Measurements from ENCODE around the gene FRMPD2.
"Not testable (repeated sequence)": the region's sequence is repeated elsewhere in the genome, so short reads cannot be mapped to it uniquely, and the experiment has no call there.

Gene FRMPD2

DNA sequence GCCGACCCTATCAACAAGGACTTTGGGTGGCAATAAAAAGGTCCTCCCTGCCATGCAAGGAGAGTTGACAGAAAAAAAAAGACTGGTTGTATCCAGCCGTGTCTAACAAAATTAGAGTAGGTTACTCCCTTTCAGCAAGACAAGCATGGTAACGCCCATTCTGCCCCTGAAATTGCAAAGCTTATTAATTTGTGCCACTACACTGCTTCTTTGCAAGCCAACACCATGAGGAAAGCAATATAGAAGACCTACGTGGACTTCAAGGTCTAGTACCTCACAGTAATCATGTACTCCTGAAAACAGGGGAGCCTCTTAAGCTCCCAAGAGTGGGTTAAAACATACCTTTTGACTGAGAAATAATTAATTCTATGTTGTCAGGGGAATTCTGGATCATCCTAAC is 90.3 kb downstream of the FRMPD2 start:
- in situ Hi-C loops (cut with MboI; ENCODE audit: low pct_unique_long_range_greater_than_20kb, low sequenced_read_pairs) = no loop called here
- no peak for DNase-seq

DNA sequence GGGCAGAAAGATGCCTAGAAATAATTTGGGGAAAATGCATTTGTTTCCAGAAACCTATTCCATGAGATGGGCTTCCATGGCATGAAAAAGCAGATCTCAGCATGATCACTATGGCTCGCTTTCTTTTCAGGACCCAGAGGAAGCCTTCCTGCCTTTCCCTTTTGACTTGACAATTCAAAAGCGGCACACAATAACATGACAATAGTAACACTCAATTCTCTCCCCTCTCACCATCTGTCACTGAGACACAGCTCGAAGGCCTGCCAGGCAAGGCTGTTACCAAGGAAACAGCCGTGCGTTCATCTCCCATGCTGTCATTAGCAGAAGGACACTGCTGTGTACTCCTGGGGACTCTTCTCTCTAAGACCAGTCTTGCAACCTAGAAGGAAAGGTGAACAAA is 101.8 kb downstream of the FRMPD2 start:
- in situ Hi-C loops (cut with MboI; ENCODE audit: low pct_unique_long_range_greater_than_20kb, low sequenced_read_pairs); DNase-seq: not testable (repeated sequence)

DNA sequence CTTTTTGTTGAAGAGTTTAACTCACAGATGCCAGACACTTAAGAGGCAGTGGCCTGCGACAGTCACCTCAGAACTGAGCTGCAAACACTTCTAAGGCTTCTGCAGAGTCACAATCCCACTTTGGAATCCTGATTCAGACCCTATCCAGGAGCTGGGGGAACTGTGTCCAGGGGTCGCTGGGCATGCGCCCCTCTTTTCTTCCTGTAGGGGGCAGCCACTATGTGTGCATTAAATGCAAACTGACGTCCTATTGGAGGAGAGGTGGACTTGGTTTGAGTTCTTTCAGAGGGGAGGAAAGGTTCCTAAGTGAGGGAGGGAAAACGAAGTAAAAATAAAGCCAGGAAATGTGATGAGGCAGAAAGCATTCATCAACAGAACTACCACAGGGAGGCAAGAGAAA is 113.8 kb downstream of the FRMPD2 start:
- in situ Hi-C loops (cut with MboI; ENCODE audit: low pct_unique_long_range_greater_than_20kb, low sequenced_read_pairs) = not testable (repeated sequence)

DNA sequence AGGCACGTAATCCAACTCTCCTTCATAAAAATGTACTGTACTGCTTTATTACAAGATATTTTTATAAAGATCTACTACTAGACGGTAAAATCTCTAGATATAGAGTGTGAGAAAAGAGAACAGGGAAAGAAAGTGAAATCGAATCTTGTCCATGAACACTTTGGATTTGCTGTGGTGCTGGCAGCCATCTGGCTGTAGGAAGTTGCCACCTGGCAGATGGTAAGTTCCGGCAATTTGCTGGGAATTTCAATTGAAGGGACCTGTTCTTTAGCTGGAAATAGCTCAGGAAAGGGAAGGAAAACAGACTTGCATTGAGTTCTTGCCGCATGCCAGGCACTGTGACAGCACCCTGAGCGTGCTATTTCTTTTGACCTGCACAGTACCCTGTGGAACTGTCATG is 114.3 kb downstream of the FRMPD2 start:
- in situ Hi-C loops (cut with MboI; ENCODE audit: low pct_unique_long_range_greater_than_20kb, low sequenced_read_pairs); DNase-seq: not testable (repeated sequence)

More for the DNA sequence above, 113.8 kb downstream of the FRMPD2 start:
- not testable (repeated sequence) for DNase-seq

DNA sequence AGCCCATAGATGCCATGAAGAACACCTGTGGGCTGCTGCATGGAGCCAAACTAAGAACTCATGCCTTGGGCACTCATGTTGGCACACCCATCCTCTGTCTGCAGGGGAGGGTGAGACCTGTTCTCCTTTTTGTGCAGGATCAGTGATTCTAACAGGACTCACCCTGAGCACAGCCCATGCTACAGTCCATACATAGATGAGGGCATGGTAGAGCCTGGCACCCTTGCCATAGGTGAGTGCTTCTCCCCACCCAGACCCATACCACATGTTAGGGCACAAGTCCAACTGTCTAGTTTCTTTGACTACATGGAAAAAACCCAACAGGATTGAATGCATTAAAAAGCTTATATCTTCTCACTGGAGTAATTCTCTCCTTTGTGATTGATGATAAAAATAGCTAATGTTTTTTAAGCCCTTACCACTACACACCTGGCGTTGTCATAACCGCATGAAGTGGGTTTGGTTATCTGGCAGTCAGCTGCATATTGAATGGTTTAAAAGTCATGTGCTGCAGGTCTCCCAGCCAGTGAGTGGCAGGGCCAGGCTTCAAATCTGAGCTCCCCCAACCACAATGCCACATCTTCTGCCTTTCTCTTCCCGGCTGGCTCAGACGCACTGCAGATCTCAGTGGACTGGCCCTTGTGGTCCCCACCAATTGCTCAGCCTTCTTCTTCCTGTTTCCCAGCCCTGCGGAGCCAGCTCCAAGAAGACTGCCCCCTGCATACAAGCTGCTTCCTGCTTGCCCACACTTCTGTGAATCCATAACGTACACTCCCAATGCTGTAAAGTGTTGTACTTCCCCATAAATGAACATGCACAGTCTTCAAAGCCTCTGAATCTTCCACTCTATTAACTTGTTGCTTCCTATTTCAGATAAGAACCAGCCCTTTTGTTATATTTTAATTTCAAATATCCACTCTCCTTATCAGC is 120.0 kb downstream of the FRMPD2 start:
- peak; percentile 80 for DNase-seq
- in situ Hi-C loops (cut with MboI; ENCODE audit: low pct_unique_long_range_greater_than_20kb, low sequenced_read_pairs) = not testable (repeated sequence)

DNA sequence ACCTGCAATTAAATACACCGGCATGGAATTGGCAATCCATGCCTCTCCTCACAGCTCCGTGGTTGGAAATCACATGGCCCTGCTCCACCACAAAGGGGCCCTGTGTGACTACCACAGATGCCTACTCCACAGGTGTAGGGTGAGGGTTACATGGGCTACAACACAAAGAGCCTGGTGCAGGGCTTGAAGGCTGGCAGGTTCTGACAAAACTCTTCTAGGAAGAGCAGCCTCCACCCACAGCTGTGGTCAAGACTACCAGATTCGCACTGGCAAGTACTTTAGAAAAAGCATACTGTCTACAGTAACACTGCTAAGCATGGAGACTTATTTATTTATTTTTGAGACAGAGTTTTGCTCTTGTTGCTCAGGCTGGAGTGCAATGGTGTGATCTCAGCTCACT is 126.9 kb downstream of the FRMPD2 start:
- in situ Hi-C loops (cut with MboI; ENCODE audit: low pct_unique_long_range_greater_than_20kb, low sequenced_read_pairs); DNase-seq: not testable (repeated sequence)

DNA sequence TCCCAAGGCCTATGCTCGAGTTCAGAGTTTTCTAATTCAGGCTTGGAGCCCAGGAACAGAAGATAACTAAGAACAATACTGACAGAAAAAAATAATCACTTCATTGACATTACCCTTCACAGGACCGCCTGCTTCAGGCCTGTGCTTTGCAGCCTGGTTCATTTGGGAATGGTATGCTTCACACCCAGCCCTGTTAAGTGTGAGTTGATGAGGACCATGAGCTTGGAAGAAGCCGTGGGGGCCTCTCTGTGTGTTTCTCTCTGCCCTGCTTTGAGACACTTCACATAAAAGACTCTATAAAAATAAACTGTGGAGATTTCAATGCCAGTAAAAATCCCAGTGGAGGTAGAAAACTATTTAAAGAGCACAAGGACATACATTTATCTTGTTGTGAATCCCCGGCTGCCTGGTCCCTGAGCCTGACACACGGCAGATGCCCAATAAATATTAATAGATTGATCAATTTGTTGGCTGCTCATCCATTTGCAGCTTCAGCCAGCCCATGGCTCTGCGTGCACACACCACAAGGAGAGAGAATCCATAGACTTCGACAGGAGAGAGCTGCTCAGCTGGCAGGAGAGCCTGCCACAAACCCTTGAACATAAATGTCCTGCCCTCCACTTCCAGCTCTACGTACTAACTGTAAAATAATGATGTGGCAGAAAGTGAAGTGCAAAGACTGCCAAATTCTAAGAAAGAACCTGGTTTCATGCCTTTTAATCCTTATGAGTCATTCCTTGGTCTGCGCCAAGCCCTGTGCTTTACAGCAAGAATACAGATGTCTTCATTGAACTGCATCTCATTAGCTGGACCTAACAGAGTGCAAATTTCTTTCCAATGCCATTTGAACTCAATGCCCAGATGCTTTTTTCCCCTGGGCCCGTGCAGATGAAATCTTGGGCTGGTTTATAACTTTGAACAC is 130.5 kb downstream of the FRMPD2 start:
- DNase-seq; in situ Hi-C loops (cut with MboI; ENCODE audit: low pct_unique_long_range_greater_than_20kb, low sequenced_read_pairs): not testable (repeated sequence)

DNA sequence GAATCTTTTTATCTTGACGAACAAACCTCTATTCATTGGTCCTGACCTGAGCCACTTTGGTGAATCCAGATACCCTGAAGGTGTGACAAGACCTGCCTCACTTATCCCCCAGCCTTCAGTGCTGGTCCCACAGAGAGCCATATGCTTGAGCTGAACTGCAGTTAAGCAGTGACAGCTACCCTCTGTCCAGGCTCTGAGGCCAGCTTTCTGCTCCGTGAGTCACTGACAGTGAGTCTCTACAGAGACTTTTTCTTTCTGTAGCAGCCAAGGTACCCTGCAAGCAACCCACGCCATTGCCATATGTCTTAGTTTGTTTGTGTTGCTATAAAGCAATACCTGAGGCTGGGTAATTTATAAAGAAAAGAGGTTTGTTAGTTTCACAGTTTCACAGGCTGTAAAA is 133.5 kb downstream of the FRMPD2 start:
- in situ Hi-C loops (cut with MboI; ENCODE audit: low pct_unique_long_range_greater_than_20kb, low sequenced_read_pairs) = not testable (repeated sequence)

DNA sequence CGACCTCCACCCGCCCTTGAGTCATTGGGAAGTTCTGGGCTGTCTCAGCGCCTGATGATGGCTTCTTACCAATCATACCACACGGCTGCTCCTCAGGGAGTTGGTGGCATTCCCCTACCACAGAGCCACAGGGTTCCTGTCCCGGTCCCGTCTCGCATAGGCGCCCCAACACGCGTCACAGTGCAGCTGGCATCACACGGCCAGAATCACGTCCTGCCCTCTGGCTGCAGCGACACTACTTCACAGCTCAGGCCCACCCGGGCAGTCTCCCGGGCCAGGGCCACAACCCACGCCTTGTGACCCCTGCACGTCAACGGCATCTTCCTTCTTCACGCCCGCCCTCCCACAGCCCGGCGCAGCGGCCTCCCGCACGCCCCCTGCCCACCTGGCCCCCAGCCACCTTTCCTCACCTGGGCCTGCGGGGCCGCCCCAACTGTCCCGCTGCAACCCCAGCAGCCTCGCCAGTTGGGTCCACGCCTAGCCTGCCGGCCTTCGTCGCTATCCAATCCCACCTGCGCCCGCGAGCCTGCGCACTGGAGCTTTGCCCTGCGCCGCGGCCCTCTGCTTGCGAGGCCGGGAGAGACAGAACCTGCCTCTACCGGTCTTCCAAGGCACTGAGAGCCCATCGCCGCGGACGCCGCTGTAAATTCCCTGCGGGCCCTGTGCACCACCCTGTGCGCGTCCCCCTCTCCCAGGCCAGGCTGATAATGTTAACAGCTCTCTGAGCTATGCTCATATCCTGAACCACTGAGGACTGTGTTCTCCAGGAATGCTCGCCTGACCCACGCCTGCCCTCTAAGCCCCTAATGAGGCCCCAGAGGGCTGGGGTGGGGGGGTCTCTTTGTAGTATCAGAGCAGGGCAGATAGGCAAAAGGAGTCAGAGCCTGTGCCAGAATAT is 134.3 kb downstream of the FRMPD2 start:
- in situ Hi-C loops (cut with MboI; ENCODE audit: low pct_unique_long_range_greater_than_20kb, low sequenced_read_pairs); DNase-seq: not testable (repeated sequence)

More for the DNA sequence above, 133.5 kb downstream of the FRMPD2 start:
- DNase-seq = not testable (repeated sequence)

DNA sequence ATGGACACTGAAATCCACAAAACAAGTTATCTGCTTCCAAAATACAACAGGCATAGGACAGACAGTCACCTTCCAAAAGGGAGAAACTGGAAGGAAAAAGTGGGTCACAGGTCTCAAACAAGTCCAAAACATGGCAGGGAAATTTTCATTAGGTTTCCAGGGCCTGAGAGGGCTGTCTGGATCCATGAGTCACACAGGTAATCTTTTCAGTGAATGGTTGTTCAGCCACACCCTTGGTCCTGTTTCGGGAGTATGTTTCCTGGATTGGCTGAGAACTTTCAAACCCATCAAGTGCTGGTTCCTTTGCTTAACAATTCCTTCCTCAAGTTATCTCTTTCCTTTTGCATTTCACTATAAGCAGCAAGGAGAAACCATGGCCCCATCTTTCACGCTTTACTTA is 145.5 kb downstream of the FRMPD2 start:
- in situ Hi-C loops (cut with MboI; ENCODE audit: low pct_unique_long_range_greater_than_20kb, low sequenced_read_pairs); DNase-seq: not testable (repeated sequence)

DNA sequence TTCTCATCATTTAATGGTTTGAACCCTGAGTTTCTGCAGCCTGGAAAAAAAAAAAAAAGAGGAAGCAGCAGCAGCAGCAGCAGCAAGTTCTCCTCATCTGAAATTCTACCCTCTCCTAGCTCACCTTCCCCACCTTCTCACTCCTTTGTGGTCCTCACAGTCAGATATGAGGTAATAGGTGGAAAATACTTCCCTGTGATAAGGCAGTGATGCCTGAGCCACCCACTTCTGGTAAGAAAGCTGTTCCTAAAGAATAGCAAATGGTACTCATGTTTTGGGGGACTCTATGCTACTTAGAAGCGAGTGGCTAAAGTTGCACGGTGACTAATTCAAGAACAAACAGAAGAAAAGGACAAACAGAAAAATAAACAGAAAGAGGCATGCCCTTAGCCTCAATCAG is 148.2 kb downstream of the FRMPD2 start:
- DNase-seq; in situ Hi-C loops (cut with MboI; ENCODE audit: low pct_unique_long_range_greater_than_20kb, low sequenced_read_pairs): not testable (repeated sequence)

DNA sequence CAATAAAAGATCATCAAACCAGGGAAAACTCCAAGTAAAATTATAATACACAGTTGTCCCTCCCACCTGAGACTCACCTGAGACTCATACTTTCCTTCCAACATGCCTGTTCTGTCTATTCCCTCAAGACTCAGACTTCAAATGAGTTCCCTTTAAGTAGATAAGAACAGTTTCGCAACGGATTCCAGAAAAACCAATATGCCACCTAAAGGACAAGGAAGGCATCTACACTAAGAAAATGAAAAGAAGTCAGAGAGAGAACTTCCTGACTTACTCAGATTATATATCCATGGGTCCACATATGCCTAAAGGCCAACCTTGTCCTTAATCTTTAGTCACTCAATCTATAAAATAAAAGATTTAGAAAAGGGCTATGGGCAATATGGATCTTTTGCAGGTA is 148.9 kb downstream of the FRMPD2 start:
- peak; percentile 0 for DNase-seq
- in situ Hi-C loops (cut with MboI; ENCODE audit: low pct_unique_long_range_greater_than_20kb, low sequenced_read_pairs) = not testable (repeated sequence)

DNA sequence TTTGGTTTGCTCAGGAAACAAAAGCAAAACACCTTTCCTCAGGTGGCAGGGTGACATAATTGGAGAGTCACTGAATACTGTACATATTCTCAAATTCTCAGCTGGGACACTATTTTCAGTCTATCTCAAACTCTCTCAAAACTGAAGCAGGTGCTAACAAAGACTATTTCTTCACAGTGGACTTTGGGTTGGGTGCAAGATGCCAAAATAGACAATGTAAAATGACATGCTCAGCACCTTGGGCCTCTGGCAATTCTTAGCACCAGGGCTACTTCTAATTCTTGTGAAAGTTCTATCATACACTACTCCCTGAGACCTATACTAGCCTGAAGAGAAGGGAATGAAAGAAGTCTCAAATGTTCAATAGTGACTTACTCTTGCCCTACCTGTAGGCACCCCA is 151.9 kb downstream of the FRMPD2 start:
- DNase-seq; in situ Hi-C loops (cut with MboI; ENCODE audit: low pct_unique_long_range_greater_than_20kb, low sequenced_read_pairs): not testable (repeated sequence)

DNA sequence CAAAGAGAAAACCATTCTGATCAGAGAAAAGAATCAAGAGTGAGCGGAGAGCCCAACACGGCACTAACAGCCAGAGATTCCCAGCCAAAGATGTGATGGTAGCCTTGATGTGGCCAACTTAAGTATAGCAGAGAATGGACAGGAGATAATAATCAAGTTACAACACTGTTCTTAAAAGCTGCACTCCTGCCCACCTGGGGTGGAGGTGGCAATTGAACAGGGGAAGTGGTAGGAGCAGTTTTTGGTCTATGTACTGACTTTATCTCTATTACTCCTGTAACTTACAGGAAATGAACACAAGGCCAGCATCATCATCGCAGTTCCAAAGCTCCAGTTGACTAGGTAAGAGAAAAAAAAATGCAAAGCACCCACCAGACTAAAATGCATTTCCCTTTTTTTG is 164.2 kb downstream of the FRMPD2 start:
- in situ Hi-C loops (cut with MboI; ENCODE audit: low pct_unique_long_range_greater_than_20kb, low sequenced_read_pairs) = not testable (repeated sequence)

More for the DNA sequence above, 164.2 kb downstream of the FRMPD2 start:
- not testable (repeated sequence) for DNase-seq

Measured in KBM-7 (cell line).